SK-N-MC (cell line): ENCODE results near the gene SUFU.

Source experiments
- EZH2 ChIP-seq: fragments of 200-600 bp; sonication (generic); IDR thresholded peaks from one replicate; pipeline ENCODE4 v1.6.1; 2017; ENCODE audit warnings: antibody characterized with exemption
- POLR2AphosphoS5 ChIP-seq: IDR thresholded peaks from 2 replicates; pipeline ENCODE4 v1.6.1; 2012; ENCODE audit warnings: mild to moderate bottlenecking, low read depth, low read length, borderline replicate concordance

DNA sequence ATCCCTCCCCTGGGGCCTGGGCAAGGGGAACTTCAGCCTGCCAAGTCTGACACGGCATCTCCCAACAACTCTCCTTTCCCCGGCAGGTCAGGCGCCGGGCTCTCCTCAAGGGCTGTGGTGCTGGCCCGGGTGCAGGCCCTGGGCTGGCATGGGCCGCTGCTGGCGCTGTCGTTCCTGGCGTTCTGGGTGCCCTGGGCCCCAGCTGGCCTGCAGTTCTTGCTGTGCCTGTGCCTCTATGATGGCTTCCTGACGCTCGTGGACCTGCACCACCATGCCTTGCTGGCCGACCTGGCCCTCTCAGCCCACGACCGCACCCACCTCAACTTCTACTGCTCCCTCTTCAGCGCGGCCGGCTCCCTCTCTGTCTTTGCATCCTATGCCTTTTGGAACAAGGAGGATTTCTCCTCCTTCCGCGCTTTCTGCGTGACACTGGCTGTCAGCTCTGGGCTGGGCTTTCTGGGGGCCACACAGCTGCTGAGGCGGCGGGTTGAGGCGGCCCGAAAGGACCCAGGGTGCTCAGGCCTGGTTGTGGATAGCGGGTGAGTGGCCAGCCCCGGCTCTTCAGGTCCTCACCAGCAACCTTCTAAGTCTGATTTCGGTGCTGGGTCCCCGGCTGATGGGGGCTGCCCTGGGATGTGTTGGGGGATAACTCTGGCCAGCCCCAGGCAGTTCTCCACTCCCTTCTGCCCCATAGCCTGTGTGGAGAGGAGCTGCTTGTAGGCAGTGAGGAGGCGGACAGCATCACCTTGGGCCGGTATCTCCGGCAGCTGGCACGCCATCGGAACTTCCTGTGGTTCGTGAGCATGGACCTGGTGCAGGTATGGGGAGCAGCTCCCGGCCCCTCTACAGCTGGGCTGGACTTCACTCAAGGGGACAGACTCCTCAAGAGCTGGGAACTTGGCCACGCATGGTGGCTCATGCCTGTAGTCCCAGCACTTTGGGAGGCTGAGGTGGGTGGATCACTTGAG is 32.9 kb upstream of the SUFU start:
- TF ChIP-seq POLR2AphosphoS5 = no peak
- no peak for TF ChIP-seq EZH2
